MG63 (cell line): ENCODE results near the gene GMPR2. TPM values are rescaled to one million over a fixed set of nuclear protein-coding genes. Genes with fewer than 3 reads are reported as not detected.
A peak's percentile ranks its signal among the peaks of the same experiment; 100 is the strongest.

Experiments used
- DNase-seq: peaks from one replicate; pipeline ENCODE4 v3.0.0-alpha.2; 2020
- H3K27me3 ChIP-seq: fragments of 250-450 bp; sonication (Bioruptor Pico); 2 replicates; pipeline ENCODE4 v1.5.1; 2020; ENCODE audit warnings: mild to moderate bottlenecking, moderate library complexity
- H3K36me3 ChIP-seq: fragments of 250-450 bp; sonication (Bioruptor Pico); 2 replicates; pipeline ENCODE4 v1.5.1; 2020; ENCODE audit warnings: mild to moderate bottlenecking, moderate library complexity
- H3K4me3 ChIP-seq: fragments of 250-450 bp; sonication (Bioruptor Pico); 2 replicates; pipeline ENCODE4 v1.5.1; 2020; ENCODE audit warnings: mild to moderate bottlenecking, moderate library complexity
- H3K9me3 ChIP-seq: fragments of 250-450 bp; sonication (Bioruptor Pico); 2 replicates; pipeline ENCODE4 v1.5.1; 2020; ENCODE audit warnings: mild to moderate bottlenecking, moderate library complexity
- total RNA-seq: library from RNA; depleted of rRNA; stranded (reverse); fragments of >200 nt; shearing (Covaris generic); gene quantifications from 2 replicates; pipeline ENCODE4 v1.2.3, GENCODE V29; 2014; ENCODE audit warnings: low replicate concordance

GMPR2 gene
- total RNA-seq, 1 experiment from 2014 or later, result 54.0 TPM

GRCh38 chr14:24266344-24267244, 33.9 kb downstream of the GMPR2 start:
- H3K4me3 ChIP-seq, result no peak overlapping the region
- no peak for DNase-seq
- no peaks in the 10 kb centered on the region for H3K36me3 ChIP-seq
- no peaks in the 10 kb centered on the region for H3K27me3 ChIP-seq
- H3K9me3 ChIP-seq, result no peaks in the 10 kb centered on the region

- Histone ChIP-seq H3K9me3 (no peaks in the 10 kb centered on the region), H3K36me3 (no peaks in the 10 kb centered on the region), H3K27me3 (no peaks in the 10 kb centered on the region), H3K4me3 (no peak overlapping the region)
- DNase-seq, result no peak
Observed at GRCh38 chr14:24267516-24267915, 34.8 kb downstream of the GMPR2 start.

GRCh38 chr14:24268225-24268624, 35.5 kb downstream of the GMPR2 start:
- Histone ChIP-seq H3K4me3 (no peak overlapping the region), H3K9me3 (no peaks in the 10 kb centered on the region), H3K27me3 (no peaks in the 10 kb centered on the region), H3K36me3 (no peaks in the 10 kb centered on the region)
- DNase-seq, result no peak

GRCh38 chr14:24269368-24269767, 36.6 kb downstream of the GMPR2 start:
- no peaks in the 10 kb centered on the region for H3K36me3 ChIP-seq
- H3K27me3 ChIP-seq, result no peaks in the 10 kb centered on the region
- DNase-seq, result no peak
- H3K4me3 ChIP-seq, result no peak overlapping the region
- H3K9me3 ChIP-seq, result no peaks in the 10 kb centered on the region

- Histone ChIP-seq H3K4me3 (no peak overlapping the region), H3K9me3 (no peaks in the 10 kb centered on the region), H3K27me3 (no peaks in the 10 kb centered on the region), H3K36me3 (no peaks in the 10 kb centered on the region)
- no peak for DNase-seq
Observed at GRCh38 chr14:24269910-24270536, 37.3 kb downstream of the GMPR2 start.

- no peak for DNase-seq
- Histone ChIP-seq H3K4me3 (peak overlapping the region; percentile 90), H3K9me3 (no peaks in the 10 kb centered on the region), H3K27me3 (no peaks in the 10 kb centered on the region), H3K36me3 (no peaks in the 10 kb centered on the region)
Observed at GRCh38 chr14:24270537-24271133, 37.9 kb downstream of the GMPR2 start.

GRCh38 chr14:24271134-24271833, 38.6 kb downstream of the GMPR2 start, which contains the start of gene RABGGTA:
Gene RABGGTA, minus strand, starts transcription at chr14:24271597. Its CDS starts 482 bp downstream, at chr14:24271115.
- peak; percentile 76 for DNase-seq
- no peaks in the 10 kb centered on the region for H3K36me3 ChIP-seq
- H3K4me3 ChIP-seq, result peak within 1 kb of the TSS; percentile 90
- H3K27me3 ChIP-seq, result no peaks in the 10 kb centered on the region
- H3K9me3 ChIP-seq, result no peaks in the 10 kb centered on the region

GRCh38 chr14:24271834-24272263, 39.1 kb downstream of the GMPR2 start:
- DNase-seq, result no peak
- Histone ChIP-seq H3K9me3 (no peaks in the 10 kb centered on the region), H3K27me3 (no peaks in the 10 kb centered on the region), H3K36me3 (no peaks in the 10 kb centered on the region), H3K4me3 (peak overlapping the region; percentile 90)

GRCh38 chr14:24272467-24272866, 39.7 kb downstream of the GMPR2 start:
- Histone ChIP-seq H3K4me3 (no peak overlapping the region), H3K36me3 (no peaks in the 10 kb centered on the region)

GRCh38 chr14:24273422-24273998, 40.8 kb downstream of the GMPR2 start:
- Histone ChIP-seq H3K36me3 (no peaks in the 10 kb centered on the region), H3K27me3 (no peaks in the 10 kb centered on the region), H3K9me3 (no peaks in the 10 kb centered on the region), H3K4me3 (no peak overlapping the region)
- no peak for DNase-seq

More at GRCh38 chr14:24272467-24272866, 39.7 kb downstream of the GMPR2 start:
- Histone ChIP-seq H3K9me3 (no peaks in the 10 kb centered on the region), H3K27me3 (no peaks in the 10 kb centered on the region)
- no peak for DNase-seq

DNA sequence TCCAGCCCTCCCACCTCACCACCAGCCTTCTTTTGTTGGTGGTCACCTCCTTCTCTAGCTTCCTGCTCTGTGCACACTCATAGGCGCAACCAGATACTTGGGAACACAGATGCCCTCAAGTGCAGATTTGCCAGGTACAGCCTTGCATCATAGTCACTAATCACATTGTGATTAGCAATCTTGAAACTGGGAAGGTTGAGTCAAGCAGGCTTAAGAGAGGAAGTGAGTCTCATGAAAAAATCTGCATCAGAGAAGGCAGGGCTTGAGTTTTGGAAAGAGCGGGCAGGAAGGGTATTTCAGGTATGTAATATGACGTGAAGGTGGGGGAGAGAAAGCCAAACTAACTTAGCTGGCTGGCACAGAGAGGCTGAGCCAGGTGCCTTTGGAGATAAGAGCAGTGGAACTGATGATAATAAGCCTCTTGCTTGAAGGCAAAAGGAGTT, 41.4 kb downstream of the GMPR2 start:
- Histone ChIP-seq H3K4me3 (no peak overlapping the region), H3K9me3 (no peaks in the 10 kb centered on the region), H3K27me3 (no peaks in the 10 kb centered on the region), H3K36me3 (no peaks in the 10 kb centered on the region)
- no peak for DNase-seq

DNA sequence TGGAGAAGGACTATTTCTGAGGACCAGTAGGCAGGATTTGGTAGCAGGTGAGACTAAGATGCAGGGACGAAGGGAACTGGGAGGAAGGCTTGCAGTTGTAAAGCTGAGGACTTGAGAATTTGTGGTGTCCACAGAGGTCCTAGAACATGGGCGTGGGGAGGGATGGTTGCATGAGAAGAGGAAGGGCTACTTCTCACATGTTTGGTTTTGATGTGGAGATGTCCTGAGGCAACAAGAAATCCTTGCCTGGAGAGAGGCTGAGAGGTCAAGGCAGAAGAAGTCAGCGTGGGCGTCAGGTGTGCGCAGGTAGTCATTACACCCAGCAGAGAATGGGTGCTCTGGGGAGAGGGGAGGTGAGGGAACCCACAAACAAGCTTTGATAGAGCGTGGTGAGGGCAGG, 44.3 kb downstream of the GMPR2 start:
- H3K36me3 ChIP-seq, result no peaks in the 10 kb centered on the region

DNA sequence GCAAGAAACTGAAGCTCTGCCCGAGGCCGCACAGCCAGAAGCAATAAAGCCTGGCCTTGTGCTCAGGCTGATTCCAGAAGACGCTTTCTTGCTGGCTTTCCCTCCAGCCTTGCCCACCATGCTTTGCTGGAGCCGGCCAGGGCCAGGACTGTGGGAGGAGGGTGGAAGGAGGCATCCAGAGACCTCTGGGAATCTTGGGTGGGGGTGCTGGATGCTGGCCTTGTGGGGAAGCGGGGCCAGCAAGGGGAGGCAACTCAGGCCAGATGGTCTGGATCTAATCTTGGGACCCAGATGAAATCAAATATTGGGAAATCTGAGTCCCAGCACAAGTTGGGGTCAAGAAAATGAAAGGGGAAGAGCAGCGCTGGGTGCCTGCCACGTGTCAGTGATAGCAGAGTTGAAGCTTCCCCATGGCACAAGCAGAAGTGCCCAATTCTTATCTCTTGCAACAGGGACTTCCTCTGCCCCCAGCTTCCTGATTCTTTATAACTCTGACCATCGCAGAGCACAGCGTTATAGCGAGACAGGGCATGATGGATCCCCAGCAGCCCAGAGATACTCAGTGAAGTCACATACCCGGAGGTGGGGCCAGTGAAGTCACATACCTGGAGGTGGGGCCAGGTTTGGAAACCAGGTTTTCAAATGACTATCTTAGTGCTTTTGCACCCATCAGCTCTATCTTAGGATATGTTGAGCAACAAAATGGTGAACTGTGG, 45.0 kb downstream of the GMPR2 start:
- H3K9me3 ChIP-seq, result no peaks in the 10 kb centered on the region
- H3K27me3 ChIP-seq, result no peaks in the 10 kb centered on the region
- DNase-seq, result no peak
- H3K36me3 ChIP-seq, result no peaks in the 10 kb centered on the region
- H3K4me3 ChIP-seq, result no peak overlapping the region

More for the DNA sequence above, 44.3 kb downstream of the GMPR2 start:
- Histone ChIP-seq H3K27me3 (no peaks in the 10 kb centered on the region), H3K4me3 (no peak overlapping the region), H3K9me3 (no peaks in the 10 kb centered on the region)
- DNase-seq, result no peak

DNA sequence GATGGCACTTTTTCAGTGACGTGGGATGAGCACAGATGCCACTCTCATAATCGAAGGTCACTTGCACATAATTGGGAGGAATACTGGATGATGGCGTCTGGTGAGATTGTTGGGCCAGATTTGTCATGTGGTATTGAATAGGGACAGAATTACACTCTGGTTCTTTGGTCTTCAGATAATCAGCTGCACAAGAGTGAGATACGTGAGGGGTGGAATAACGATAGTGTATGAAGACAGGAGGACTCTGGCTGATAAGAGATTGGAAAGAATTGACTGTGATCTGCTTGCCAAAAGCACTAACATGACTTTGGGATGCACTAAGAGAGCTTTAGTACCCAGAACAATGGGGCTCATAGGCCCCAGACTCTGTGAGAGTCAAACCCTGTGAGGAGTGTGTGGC, 45.7 kb downstream of the GMPR2 start:
- no peak overlapping the region for H3K4me3 ChIP-seq
- no peaks in the 10 kb centered on the region for H3K27me3 ChIP-seq
- no peaks in the 10 kb centered on the region for H3K9me3 ChIP-seq
- no peak for DNase-seq
- no peaks in the 10 kb centered on the region for H3K36me3 ChIP-seq

DNA sequence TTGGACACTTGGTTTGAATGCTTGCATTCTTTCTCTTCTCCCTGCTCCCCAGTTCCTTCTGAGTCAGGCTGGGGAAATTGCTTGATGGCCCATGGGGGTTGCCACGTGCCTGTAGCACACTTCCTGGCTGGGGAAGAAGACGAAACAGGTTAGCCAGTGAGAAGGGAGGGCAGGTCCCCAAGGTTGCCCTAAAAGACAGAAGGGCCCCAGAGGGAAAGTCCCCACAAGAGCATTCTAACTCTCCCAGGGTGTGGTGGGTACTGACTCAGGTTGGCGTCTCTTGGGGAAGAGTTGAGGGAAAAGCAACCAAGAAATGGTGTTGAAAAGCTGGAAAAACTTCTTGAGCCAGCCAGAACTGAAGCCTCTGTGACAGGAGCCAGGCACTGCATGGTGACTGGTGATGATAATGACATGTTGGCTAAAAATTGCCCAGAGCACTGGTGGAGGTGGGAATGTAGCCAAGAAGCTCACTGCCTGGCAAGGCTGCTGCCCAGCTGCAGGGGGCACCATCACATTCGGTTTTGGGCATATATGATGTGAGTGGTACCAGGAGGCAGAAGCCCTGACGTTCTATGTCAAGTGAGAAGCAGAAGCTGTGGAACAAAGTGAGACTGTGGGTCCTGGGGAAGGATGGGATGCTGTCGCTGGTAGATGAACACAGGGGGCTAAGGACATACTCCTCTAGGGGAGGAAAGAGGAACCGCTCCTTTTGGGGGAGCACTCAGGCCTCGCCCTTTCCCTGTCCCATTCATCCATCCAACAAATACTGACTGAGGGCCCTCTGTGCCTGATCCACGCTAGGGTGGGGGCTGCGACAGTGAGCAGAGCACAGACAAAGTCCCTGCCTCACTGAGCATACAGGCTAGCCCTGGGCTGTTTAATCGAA, 46.8 kb downstream of the GMPR2 start:
- DNase-seq, result no peak
- H3K9me3 ChIP-seq, result no peaks in the 10 kb centered on the region
- no peak overlapping the region for H3K4me3 ChIP-seq
- no peaks in the 10 kb centered on the region for H3K27me3 ChIP-seq
- no peaks in the 10 kb centered on the region for H3K36me3 ChIP-seq
